CD4-positive, alpha-beta T cell (primary cell): Measurements from ENCODE around the gene IRX4. TPM values are rescaled to one million over a fixed set of nuclear protein-coding genes. Genes with fewer than 3 reads are reported as not detected.

Experiments
- ATAC-seq: fragments of 200-7000 bp; cut with Tn5 transposase; one replicate; pipeline ENCODE4 v1.10.0; 2022; ENCODE audit warnings: mild to moderate bottlenecking; ENCODE audit not compliant: poor library complexity
- CTCF ChIA-PET: fragments of 350-600 bp; sonication (Branson Sonifier 250); formaldehyde crosslinking; loops from one replicate; lab custom pipeline; 2021; ENCODE audit warnings: antibody characterized with exemption, inconsistent platforms; lab: Charles Lee
- POLR2A ChIA-PET: fragments of 350-600 bp; sonication (Branson Sonifier 250); formaldehyde crosslinking; loops from one replicate; lab custom pipeline; 2021; ENCODE audit warnings: antibody characterized with exemption, inconsistent platforms; lab: Charles Lee
- DNase-seq, 14 experiments: peaks; one replicate each; pipeline ENCODE4 v3.0.0-alpha.2; 2013 to 2020; ENCODE audit warnings: mixed read lengths in 2 of 14
- H3K27ac ChIP-seq, 2 donors: one replicate each; pipeline versions ENCODE4 v1.5.1 to v1.7.0; 2013; ENCODE audit warnings: low read length in 2 of 2, low read depth in 1 of 2, mild to moderate bottlenecking in 1 of 2
- H3K27me3 ChIP-seq, 2 experiments: 1 replicate in 1 of 2; 2 replicates in 1 of 2; pipeline versions ENCODE4 v1.6.1 to v1.7.0; 2013; ENCODE audit warnings: low read length in 2 of 2, control low read depth in 1 of 2, mild to moderate bottlenecking in 1 of 2, moderate library complexity in 1 of 2; ENCODE audit not compliant: insufficient read depth in 2 of 2, control insufficient read depth in 1 of 2
- H3K36me3 ChIP-seq: one replicate; pipeline ENCODE4 v1.6.1; 2013; ENCODE audit warnings: low read length, control low read depth; ENCODE audit not compliant: insufficient read depth
- H3K4me1 ChIP-seq: one replicate; pipeline ENCODE4 v1.6.1; 2013; ENCODE audit warnings: low read length, control low read depth; ENCODE audit not compliant: insufficient read depth
- H3K4me3 ChIP-seq: one replicate; pipeline ENCODE4 v1.5.1; 2013; ENCODE audit warnings: mild to moderate bottlenecking, low read length, moderate library complexity
- H3K9me3 ChIP-seq, 2 experiments: 1 replicate in 1 of 2; 2 replicates in 1 of 2; pipeline versions ENCODE4 v1.6.1 to v1.7.0; 2013; ENCODE audit warnings: low read length in 2 of 2, mild to moderate bottlenecking in 2 of 2, control low read depth in 1 of 2, moderate library complexity in 1 of 2; ENCODE audit not compliant: control insufficient read depth in 1 of 2, insufficient read depth in 1 of 2
- H3K27ac Mint-ChIP-seq: one replicate; pipeline ENCODE4 v1.8.0; 2020; ENCODE audit warnings: mixed read lengths
- H3K27me3 Mint-ChIP-seq: one replicate; pipeline ENCODE4 v1.8.0; 2021; ENCODE audit warnings: mixed read lengths
- H3K36me3 Mint-ChIP-seq: one replicate; pipeline ENCODE4 v1.8.0; 2021; ENCODE audit warnings: low read depth, mixed read lengths
- H3K4me1 Mint-ChIP-seq: one replicate; pipeline ENCODE4 v1.8.0; 2021; ENCODE audit warnings: low read depth, mixed read lengths
- H3K4me3 Mint-ChIP-seq: one replicate; pipeline ENCODE4 v1.8.0; 2020; ENCODE audit warnings: mild to moderate bottlenecking, mixed read lengths
- H3K9me3 Mint-ChIP-seq: one replicate; pipeline ENCODE4 v1.8.0; 2020; ENCODE audit warnings: mixed read lengths
- CTCF ChIP-seq: fragments of 200-600 bp; IDR thresholded peaks from one replicate; pipeline ENCODE4 v1.8.0; 2022; ENCODE audit warnings: antibody characterized with exemption, mild to moderate bottlenecking
- intact Hi-C, 2 experiments: fragments of 100-400 bp; cut with DNase I in 1 of 2; cut with micrococcal nuclease in 1 of 2; formaldehyde crosslinking; loops; one replicate each; pipeline versions ENCODE4 v1.15.1 to v1.9.0; 2023 to 2025; cut with DNase I, micrococcal nuclease
- total RNA-seq, 174 experiments: library from RNA in 2 of 174; stranded (reverse) in 2 of 174; gene quantifications; one replicate each; pipeline ENCODE4 v1.2.3 and lab custom pipeline; 2021 to 2026

The IRX4 gene
- total RNA-seq, 2 experiments from 2014 or later = not detected

- Mint-ChIP-seq H3K27ac (no peak overlapping the region), H3K36me3 (no peaks in the 10 kb centered on the region), H3K4me3 (no peak overlapping the region), H3K4me1 (no peaks in the 10 kb centered on the region), H3K27me3 (peaks cover 43% of the 10 kb centered on the region), H3K9me3 (no peaks in the 10 kb centered on the region)
- Histone ChIP-seq H3K36me3 (no peaks in the 10 kb centered on the region), H3K27me3 (peaks cover 2 to 13% of the 10 kb centered on the region in 2 experiments), H3K9me3 (peaks cover 0 to 11% of the 10 kb centered on the region in 2 experiments), H3K27ac (no peak overlapping the region), H3K4me3 (no peak overlapping the region), H3K4me1 (no peaks in the 10 kb centered on the region)
- DNase-seq (no peak), ATAC-seq (no peak)
- CTCF ChIA-PET = no interaction called here
- TF ChIP-seq CTCF = no peak
- POLR2A ChIA-PET = no interaction called here
- intact Hi-C loops = no loop called here
These were observed 44.7 kb downstream of the IRX4 start for GRCh38 chr5:1838013-1838412.

GRCh38 chr5:1836891-1837880, 45.5 kb downstream of the IRX4 start:
- Mint-ChIP-seq H3K27me3 (peaks cover 39% of the 10 kb centered on the region), H3K36me3 (no peaks in the 10 kb centered on the region), H3K27ac (no peak overlapping the region), H3K9me3 (no peaks in the 10 kb centered on the region), H3K4me1 (no peaks in the 10 kb centered on the region), H3K4me3 (no peak overlapping the region)
- Histone ChIP-seq H3K27ac (no peak overlapping the region), H3K9me3 (peaks cover 0 to 11% of the 10 kb centered on the region in 2 experiments), H3K4me3 (no peak overlapping the region), H3K36me3 (no peaks in the 10 kb centered on the region), H3K4me1 (no peaks in the 10 kb centered on the region), H3K27me3 (peaks cover 2 to 9% of the 10 kb centered on the region in 2 experiments)
- intact Hi-C loops = no loop called here
- no peak for TF ChIP-seq CTCF
- POLR2A ChIA-PET = no interaction called here
- DNase-seq (no peak), ATAC-seq (no peak)
- CTCF ChIA-PET = no interaction called here

GRCh38 chr5:1836176-1836890, 46.4 kb downstream of the IRX4 start:
- Histone ChIP-seq H3K36me3 (no peaks in the 10 kb centered on the region), H3K9me3 (peaks cover 0 to 10% of the 10 kb centered on the region in 2 experiments), H3K4me1 (no peaks in the 10 kb centered on the region), H3K4me3 (no peak overlapping the region), H3K27ac (no peak overlapping the region), H3K27me3 (peaks cover 2 to 9% of the 10 kb centered on the region in 2 experiments)
- Mint-ChIP-seq H3K27me3 (peaks cover 30% of the 10 kb centered on the region), H3K36me3 (no peaks in the 10 kb centered on the region), H3K27ac (no peak overlapping the region), H3K4me3 (no peak overlapping the region), H3K9me3 (no peaks in the 10 kb centered on the region), H3K4me1 (no peaks in the 10 kb centered on the region)
- CTCF ChIA-PET = no interaction called here
- intact Hi-C loops = no loop called here
- no peak for ATAC-seq
- TF ChIP-seq CTCF = no peak
- POLR2A ChIA-PET = no interaction called here
- DNase-seq = no peak
